Fibroblast of peridontal ligament (primary cell): ENCODE results near the gene SIMC1.

ENCODE experiments used
- DNase-seq: peaks from one replicate; pipeline ENCODE4 v3.0.0-alpha.2; 2010; ENCODE audit errors: extremely low read depth

Gene SIMC1

DNA sequence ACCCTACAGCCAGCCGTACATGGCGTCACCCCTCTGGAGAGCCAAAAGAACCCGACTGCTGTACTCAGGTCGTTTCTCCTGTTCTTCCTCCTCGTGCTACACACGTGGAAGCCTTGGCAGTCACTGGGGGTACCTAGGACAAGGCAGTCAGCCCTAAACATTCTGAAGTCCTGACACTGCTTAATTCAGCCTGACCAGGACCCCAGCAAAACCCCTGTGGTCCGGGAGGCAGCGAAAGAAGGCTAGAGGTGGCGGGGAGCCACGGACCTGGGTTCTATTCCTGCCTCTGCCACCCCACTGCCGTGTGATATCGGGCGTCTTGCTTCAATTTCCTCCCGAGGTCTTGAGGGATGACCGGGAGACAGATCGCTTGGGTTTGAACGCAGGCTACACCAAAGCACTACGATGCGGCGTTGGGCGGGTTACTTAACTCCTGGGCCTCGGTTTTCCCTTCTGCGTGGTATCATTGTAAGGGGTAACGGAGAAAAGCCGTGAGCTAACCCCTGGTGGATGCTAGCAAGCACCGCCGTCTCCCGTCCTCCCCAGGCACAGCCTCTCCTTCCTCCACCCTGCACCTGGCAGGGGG is 126.6 kb downstream of the SIMC1 start:
- DNase-seq: peak; percentile 14

DNA sequence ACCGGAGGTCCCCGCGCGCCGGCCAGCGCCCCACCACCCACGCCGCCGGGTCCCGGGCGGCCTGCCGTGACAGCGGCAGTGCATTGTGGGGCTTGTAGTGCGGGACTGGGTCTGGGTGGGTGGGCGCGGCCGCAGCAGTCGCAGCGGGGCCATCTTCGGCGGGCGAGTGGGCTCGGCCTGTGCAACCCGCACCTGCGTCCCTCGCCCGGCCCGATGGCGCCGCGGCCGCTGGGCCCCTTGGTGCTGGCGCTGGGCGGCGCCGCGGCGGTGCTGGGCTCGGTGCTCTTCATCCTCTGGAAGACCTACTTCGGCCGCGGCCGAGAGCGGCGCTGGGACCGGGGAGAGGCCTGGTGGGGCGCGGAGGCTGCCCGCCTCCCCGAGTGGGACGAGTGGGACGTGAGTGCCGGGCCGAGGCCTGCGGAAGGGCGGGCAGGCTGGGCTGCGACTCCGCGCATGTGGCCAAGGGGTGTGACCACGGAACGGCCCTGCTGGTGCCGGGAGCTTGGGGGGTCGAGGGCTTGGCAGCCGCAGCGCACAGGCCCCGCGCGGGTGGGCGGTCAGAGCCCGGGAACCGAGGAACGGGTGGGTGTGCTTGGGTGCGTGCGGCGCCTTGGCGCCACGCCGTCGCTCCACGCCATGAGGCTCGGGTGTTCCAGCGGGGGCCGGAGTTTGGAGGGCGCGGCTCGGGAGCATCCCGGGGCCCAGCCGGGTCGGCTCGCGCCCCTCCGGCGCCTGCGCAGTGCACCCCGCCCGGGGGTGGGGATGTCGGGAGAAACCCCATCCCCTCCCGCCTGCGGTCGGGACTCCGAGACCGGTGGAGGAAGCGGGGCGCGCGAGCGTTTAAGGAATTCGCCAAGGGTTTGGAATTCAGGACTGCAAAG is 127.4 kb downstream of the SIMC1 start, which contains the start of gene ARL10:
Gene ARL10 (plus strand): TSS at position 137 of the 881 bp plus-strand sequence. CDS start 77 bp downstream, at position 214.
- DNase-seq: peak; percentile 47

DNA sequence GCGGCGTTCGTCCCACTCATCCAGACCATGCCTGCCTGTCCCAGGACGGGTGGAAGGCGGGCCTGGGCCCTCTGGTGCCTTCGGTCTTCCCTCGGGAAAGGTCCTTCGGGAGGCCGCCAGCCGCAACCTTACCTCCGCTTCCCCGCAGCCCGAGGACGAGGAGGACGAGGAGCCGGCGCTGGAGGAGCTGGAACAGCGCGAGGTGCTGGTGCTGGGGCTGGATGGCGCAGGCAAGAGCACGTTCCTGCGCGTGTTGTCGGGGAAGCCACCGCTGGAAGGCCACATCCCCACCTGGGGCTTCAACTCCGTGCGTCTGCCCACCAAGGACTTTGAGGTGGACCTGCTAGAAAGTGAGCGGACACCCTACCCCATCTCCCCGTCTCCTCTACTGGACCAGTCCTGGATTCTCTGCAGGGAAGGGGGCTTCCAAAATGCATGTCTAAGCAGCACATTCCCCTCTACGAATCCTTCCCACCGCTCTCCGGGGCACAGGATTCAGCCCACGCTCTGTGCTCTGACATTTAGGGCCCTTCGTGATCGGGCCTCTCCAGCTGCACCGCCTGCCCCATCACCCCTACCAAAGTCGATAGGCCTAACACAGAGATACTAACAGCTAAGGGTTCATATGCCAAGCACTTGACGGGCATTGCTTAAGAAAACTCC is 128.1 kb downstream of the SIMC1 start:
- DNase-seq: no peak

DNA sequence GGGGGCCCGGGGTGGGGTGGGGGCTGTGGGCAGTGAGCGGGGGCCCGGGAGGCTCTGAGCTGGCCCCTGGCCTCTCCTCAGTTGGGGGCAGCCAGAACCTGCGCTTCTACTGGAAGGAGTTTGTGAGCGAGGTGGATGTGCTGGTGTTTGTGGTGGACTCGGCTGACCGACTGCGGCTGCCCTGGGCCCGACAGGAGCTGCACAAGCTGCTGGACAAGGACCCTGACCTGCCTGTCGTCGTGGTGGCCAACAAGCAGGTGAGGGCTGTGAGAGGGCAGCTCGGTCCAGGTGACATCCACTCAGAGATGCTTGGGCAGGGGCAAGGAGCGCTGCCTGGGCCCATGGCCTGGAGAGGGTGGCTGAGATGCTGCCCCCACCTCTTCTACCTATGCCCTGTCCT is 130.5 kb downstream of the SIMC1 start:
- DNase-seq: no peak

DNA sequence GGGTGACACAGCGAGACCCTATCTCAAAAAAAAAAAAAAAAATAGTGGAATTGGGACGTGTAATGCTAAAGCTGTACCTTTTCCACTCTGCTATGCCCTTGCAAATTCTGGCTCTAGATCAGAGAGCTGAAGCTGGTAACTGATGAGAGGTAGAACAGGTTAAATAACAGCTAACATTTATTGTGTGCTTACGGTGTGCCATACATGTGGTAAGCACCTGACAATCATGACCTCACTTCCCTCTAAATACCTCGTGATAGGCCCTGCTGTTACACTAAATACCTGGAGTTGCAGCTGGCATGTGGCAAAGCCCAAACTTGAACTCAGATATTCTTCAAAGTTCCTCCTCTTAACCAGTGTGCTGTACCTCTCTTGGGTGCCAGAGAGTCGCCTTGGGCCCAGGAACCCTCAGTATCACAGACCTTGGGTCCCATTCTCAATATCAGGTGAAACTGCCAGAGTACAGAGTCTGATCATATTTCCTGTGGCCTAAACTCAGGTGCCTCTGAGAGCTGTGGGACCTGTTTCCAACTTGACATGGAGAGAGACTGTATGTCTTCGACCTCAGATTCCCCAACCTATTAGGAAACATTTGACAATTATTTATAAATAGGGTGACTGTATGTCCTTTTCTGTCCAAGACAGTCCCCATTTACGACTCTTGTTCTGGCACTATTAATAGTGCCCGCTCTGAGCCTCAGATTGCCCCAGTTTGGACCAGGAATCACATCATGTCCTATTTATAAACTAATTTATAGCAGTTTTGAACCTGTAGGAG is 131.9 kb downstream of the SIMC1 start:
- no peak for DNase-seq

DNA sequence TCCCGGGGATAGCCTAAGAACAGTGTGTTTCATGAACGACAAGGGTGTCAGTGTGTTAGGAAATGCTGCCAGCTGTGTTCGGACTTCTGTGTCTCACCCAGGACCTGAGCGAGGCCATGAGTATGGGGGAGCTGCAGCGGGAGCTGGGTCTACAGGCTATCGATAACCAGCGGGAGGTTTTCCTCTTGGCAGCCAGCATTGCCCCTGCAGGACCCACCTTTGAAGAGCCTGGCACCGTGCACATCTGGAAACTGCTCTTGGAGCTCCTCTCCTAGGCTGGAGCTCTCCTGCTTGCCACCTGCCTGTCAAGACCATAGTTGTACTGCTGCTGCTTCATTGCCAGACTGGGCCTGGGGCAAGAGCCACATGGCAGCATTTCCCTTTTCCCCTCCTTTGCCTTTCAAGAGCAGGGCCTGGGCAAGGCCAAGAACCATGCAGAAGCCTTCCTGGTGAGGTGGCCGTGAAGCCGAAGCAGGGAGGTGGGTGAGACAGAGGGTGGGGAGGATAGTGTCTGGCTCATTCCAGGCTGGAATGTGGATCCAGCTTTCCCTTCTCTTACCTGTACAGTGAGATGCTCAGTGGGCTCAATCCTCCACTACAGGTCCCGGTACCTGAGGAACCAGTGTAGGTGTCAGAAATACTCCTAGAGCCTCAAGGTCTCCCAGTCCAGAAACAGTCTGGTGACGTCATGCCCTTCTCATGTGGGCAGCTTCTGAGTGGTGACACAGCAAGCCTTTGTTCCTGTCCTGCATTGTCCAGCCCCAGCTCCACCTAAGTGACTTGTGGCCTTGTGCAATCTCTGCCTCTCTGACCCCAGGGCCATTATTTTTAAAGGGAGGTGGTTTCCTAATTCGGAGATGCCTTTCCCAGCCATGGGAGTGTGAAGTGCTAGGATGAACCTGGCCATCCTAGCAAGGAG is 133.7 kb downstream of the SIMC1 start:
- no peak for DNase-seq

DNA sequence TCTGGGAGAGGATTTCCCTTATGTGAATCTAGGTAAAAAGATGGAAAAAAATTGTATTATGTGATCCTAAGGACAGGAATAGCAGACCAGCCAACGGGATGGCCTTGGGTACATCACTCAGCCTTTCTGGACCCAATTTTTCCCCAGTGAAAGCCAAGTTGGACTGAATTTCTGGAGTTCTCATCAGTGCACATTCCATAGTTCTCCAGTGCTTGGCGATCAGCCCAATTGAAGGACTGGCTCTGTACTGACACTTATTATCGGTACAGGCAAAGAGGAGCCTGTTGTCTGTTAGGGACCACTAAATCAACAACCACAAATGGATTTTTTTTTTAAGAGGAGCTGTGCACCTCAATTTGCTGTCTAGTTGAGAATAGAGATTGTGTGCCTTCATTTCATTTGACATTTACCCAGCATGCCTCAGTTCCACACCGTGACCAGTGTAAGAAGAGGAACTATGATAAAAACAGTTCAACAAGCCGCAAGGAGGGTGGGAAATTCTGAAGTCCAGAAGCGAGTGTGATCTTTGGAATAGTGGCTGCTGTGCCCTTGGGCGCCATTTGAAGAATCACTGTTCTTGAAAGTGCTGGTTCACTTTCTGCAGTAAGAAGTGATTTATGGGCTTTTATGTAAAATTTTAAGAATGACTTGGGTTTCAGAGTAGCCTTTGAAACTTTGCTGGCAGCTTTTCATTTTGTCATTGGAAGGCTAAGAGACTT is 135.0 kb downstream of the SIMC1 start:
- DNase-seq: peak; percentile 31

DNA sequence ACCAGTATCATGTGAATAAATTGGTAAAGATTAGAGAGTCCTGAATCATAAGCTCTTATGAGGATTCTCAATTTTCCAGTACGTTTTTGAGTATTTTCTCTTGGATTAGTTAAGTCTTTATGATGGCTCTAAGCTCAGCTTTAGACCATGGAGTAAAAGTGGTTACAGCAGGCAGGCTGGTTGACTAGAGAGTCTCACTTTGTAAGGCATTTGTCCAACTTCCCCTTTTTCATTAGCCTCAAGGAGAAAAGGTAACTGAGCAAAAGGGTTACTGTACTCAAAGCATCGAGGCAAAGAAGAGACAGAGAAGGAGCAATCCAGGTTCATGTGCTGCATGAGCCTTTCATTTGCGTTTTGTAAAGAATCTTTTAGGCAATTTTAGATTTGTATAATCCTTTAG is 141.7 kb downstream of the SIMC1 start:
- no peak for DNase-seq

DNA sequence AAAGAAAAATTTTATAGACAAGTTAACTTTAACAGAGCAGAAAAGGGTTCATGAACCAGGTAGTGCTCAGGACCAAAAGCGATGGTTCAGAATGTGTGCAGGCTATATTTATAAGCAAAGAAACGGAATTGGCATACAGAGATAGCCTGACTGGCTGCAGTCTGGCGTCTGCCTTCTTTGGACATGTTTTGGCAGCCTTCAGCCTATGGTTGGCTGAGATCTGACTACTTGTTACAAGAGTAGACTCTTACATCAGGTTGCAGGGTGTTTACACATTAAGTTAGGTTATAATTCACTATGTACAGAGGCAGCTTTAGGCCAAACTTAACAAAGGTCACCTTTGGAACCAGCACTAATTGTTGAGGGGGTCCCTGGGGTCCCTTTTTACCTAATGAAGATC is 143.2 kb downstream of the SIMC1 start:
- DNase-seq: peak; percentile 38

DNA sequence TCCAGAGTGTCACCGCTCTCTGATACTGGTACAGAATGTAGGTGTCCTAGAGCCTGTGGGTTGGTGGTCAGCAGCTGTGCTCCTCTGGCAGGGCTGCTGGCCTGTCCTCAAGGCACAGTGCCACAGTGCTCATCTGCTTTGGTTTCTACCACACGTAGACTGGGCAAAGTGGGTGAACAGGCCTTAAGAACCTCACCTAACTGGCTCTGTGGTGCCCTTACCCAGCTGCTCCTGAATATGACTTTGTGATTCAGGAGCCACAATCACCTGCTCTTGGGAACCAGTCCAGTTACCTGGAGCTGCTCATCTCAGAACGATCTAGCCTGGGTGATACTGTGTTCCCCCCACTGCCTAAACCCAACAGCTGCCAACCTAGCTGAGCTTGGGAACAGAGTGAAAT is 143.8 kb downstream of the SIMC1 start:
- no peak for DNase-seq

DNA sequence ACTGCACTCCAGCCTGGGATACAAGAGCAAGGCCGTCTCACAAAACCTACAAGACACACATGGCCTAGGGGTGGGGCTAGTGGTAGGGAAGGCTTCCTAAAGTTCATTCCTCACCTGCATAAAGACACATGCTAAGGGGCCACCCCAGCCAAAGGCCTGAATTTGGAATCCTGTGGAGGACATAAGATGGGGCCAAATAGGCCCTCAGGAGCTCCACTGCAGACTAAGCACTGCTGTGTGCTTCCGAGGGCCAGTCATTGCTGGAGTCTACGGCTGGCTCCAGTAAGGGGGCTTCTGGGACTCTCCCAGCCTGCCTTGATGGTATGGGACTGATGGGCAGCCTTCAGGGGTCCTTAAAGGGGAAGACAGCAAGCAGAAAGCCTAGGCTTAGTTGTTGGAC is 144.5 kb downstream of the SIMC1 start:
- DNase-seq: no peak

DNA sequence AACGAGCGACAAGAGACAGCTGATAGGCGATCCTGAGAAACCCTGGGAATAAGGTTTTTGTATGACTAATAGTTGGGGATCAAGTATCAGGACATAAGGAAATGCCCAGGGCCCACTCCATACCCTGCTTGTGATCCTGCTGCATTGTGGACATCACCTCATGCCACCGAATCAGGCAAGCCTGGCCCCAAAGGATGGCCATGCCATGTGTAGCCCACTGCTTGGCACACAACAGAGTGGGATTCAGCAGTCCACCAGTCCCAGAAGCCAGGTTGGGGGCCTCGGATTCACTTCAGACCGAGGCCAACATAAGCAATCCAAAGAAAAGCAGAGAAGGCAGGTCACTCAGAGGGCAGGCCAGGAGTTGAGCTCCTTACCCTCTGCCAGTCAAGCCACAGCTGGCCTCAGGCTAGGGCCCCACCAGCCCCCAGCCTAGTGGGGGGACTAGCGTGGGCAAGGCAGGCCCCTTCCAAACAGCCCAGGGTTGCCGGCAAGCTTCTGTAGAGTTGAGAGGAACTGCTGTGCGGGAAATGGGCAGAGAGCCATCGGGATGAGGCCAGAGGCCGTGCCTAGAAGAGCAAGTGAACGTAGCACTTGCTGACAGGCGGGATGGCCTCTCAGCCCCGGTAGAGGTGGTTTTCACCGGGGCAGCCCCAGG is 145.2 kb downstream of the SIMC1 start:
- DNase-seq: no peak

DNA sequence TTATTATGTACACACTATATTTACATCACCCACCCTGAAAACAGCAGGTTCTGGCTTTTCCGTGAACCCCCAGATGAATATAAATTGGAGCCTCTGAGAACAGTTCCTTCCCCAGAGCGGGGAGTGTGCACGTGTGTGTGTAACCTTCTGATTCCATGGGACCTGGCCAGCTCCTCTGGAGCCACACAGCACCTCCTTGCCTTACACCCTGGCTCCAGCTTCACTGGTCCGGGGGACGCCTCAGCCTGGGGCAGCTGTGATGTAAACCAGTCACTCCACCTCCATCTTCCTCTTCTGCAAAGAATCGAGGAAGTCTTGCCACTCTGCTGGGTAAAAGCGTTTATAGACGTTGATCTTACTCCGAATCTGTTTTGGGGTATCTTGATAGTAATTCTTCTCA is 145.7 kb downstream of the SIMC1 start:
- no peak for DNase-seq

DNA sequence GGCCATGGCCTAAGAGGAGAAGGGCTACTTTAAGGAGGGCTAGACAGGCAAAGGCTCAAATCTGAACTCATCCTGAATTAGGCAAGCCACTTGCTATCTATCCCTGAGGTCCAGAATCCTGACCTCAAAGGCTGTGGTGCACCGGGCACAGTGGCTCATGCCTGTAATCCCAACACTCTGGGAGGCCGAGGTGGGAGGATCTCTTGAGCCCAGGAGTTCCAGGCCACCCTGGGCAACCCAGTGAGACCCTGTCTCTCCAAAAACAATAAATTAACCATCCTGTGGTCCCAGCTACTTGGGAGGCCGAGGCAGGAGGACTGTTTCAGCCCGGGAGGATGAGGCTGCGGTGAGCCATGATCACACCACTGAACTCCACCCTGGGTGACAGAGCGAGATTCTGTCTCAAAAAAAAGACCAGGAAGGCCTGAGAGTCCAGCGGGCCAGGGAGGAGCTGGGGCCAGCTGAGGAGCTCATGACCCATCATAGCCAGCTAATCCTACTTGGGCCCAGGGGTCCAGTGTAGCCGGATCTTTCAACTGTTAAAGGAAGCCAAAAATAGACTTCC is 146.2 kb downstream of the SIMC1 start:
- no peak for DNase-seq

DNA sequence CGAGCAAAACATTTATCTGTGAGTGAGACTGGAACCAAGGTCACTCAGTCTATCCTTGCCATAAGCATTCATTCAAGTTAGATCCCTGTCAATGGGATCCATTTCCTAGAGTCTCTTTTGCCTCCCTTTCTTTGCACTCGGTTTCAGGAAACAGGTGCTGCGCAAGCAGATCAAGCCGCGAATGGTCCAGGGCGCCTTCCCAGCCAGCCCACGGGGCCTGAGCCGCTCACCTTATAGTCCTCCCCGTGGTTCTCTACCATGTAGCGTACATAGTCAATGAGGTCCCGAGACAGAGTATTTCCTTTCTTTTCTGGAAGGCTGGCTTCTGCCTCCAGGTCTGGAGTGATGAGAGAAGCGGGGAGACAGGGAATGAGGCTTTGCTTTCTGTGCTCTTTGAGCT is 146.8 kb downstream of the SIMC1 start:
- DNase-seq: no peak

DNA sequence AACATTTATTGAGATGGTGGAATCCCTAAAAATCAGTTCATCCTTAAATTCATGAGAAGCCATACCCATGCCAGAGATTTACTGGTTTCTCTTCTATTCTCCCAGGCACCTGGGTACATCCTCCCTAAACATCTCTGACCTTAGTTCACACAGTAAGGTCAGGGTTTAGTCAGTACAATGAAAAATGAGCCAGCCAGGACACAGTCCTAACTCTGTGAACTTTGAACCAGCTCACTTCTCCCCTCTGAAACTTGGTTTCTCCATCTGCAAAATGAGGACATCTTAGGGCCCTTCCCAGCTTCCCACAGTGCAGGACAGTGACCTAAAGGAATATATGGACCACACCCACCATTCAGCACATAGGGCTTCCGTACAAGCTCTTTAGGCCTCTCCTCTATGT is 148.3 kb downstream of the SIMC1 start:
- no peak for DNase-seq

DNA sequence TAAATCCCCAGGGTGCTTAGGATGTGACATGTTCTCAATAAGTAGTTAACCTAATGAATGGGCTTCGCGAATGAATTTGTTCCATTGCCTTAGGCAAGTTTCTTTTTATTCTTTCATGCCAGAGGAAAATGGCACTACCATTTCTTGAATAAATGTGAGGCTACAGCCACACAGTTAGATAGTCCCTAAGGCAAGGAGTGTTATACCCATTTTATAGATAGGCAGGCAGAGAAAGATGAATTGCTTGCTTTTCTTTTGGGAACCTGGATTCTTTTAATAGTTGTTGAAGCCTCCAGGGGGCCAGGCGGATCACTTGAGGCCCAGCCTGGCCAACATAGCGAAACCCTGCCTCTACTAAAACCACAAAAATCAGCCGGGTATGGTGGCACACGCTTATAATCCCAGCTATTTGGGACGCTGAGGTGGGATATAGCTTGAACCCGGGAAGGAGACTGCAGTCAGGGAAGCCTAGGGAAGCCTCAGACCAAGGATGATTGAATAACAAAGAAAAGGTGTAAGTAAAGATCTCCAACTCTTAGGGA is 149.2 kb downstream of the SIMC1 start:
- DNase-seq: peak; percentile 10

DNA sequence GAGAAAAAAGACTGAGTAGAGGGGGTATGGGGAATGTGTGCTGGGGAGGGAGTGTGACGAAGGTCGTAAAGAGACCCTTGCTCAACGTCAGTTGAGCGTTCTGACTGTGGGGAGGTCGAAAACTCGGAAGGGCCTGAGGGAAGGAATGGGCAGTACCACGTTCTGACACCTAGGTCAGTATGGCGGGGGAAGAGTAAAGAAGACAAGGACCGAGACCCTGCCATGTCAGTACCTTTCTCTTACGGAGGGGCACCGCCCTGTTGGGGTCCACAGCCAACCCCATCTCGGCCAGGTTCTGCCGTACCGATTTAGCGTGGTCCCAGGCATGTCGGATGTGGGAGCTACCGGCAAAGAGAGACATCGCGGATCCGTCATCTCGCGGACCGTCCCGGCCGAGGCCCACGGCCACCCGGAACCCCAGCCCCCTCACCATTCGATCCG is 149.8 kb downstream of the SIMC1 start:
- peak; percentile 9 for DNase-seq
